ENCODE measurements around the gene COPS3.

- TF ChIP-seq, protein P1, sequence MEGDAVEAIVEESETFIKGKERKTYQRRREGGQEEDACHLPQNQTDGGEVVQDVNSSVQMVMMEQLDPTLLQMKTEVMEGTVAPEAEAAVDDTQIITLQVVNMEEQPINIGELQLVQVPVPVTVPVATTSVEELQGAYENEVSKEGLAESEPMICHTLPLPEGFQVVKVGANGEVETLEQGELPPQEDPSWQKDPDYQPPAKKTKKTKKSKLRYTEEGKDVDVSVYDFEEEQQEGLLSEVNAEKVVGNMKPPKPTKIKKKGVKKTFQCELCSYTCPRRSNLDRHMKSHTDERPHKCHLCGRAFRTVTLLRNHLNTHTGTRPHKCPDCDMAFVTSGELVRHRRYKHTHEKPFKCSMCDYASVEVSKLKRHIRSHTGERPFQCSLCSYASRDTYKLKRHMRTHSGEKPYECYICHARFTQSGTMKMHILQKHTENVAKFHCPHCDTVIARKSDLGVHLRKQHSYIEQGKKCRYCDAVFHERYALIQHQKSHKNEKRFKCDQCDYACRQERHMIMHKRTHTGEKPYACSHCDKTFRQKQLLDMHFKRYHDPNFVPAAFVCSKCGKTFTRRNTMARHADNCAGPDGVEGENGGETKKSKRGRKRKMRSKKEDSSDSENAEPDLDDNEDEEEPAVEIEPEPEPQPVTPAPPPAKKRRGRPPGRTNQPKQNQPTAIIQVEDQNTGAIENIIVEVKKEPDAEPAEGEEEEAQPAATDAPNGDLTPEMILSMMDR (IDR thresholded peaks at IDR 0.05): no peak
- no peak for TF ChIP-seq POLR2A (IDR thresholded peaks at IDR 0.05)
Measured at GRCh38 chr17:17216236-17216635, 64.8 kb downstream of the COPS3 start.

Measured in Peyer's patch (tissue), 4 donors.